Renal cortical epithelial cell (primary cell): ENCODE results near the gene DCLK2. TPM values are rescaled to one million over a fixed set of nuclear protein-coding genes. Genes with fewer than 3 reads are reported as not detected.
A peak's percentile ranks its signal among the peaks of the same experiment; 100 is the strongest.

Experiments used
- DNase-seq: peaks from one replicate; pipeline ENCODE4 v3.0.0-alpha.2; 2011; ENCODE audit warnings: low read depth
- total RNA-seq: library from RNA; depleted of rRNA; stranded (reverse); fragments of >200 nt; gene quantifications from 2 replicates; pipeline ENCODE4 v1.2.3, GENCODE V29; 2014

The DCLK2 gene
- total RNA-seq, 1 donor from 2014 or later, result 2.7 TPM

DNA sequence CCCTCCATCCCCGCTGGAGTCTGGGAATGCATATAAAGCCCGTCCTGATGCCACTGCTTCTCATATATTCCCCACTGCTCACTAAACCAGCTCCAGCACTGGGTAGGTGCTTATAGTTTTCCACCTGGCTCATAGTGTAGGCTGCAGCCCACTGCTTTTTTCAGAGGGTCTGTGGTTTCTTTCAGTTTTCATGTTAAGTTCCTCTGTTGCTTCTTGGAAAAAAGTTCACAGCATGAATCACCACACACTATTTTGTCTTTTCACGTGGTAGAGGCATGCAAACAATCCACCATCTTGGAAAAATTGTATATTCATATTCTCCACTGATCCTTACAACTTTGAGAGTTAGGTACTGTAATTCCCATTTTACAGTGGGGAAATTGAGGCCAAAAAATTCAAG is 39.4 kb downstream of the DCLK2 start:
- no peak for DNase-seq

DNA sequence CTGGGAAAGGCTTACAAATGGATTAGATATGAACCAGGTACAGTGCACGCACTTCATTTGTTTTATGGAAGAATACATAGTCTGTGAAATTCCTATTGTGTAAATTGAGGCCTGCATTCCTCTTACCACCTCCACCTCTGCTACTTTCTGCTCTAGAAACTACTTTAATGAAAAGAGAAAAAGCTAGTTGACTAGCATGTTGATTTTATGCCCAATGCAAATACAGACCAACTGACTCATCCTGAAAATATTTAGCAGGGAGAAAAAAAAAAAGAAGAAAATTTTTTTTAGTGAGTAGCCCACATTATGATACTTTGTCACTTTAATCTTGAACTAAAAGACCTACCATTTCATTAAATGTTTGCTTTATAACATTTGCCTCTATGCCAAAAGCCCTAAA is 41.2 kb downstream of the DCLK2 start:
- DNase-seq, result peak; percentile 79

DNA sequence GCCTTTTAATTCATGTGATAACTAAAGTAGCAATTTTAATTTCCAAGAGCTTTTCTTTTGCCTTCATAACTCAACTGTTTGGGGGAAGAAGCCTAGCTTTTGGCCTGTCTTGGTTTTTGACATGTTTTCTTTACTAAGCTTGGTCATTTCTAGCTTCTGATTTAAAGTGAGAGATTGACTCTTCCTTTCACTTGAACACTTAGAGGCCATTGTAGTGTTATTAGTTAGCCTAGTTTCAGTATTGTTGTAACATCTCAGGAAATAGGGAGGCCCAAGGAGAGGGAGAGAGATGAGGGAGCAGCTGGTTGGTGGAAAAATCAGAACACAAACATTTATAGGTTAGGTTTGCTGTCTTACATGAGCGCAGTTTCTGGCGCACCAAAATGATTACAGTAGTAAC is 44.8 kb downstream of the DCLK2 start:
- no peak for DNase-seq

DNA sequence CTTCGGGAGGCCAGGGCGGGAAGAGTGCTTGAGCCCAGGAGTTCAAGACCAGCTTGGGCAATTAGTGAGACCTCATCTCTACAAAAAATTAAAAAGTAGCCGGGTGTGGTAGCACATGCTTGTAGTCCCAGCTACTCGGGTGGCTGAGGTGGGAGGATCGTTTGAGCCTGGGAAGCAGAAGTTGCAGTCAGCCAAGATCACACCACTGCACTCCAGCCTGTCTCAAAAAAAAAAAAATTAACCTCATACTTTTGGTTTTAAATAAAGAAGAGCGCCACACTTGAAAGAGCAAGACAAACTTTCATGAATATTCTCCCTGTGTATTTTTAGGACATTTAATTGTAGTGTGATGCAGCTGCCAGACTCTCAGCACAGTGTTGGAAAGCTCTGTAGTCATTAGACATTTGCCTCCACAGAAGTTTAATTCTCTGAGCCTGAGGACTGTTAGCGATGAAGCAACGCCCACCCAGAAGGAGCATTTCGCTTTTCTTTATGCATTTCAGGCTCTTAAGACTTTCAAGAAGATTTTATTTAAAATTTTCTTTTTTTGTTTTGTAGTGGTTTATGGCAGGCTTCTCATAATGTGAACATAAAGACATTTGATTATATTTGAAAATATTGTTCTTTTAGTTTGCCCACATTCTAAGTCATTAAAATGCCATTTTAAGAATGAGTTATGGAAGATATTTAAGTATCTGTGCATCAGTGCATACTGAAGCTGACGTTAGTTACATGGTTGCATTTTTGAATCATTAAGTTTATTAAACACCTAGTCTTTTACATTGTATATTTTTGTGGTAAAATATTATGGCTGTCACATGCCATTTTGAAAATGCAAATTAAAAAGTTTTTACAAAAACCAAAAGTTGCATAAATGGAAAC is 45.8 kb downstream of the DCLK2 start:
- DNase-seq, result no peak

DNA sequence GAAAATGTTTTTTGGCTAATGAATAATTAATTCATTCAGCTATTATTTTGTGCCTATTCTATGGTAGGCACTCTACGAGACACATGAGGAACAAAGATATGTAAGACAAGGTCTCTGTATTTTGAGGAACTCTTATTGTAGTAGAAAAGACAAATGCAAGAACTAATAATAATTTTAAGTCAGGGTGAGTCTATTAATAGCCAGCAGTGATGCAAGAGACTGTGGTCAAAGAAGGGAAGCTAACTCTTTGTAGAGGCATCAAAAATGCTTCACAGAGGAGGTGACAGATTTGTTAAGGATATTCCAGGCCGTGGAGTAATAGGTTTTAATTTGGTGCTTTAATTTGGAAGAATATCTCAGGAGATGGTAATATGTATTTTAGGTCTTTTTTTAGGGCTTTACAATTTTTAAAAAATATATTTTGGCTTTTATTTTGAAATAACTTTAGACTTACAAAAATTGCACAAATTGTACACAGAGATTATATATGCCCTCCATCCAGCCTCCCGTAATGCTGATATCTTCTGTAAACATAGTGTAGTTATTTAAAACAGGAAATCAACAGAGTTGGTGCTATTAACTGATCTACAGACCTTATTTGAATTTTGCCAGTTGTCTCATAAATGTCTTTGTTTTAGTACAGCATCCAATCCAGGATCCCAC is 48.1 kb downstream of the DCLK2 start:
- no peak for DNase-seq

DNA sequence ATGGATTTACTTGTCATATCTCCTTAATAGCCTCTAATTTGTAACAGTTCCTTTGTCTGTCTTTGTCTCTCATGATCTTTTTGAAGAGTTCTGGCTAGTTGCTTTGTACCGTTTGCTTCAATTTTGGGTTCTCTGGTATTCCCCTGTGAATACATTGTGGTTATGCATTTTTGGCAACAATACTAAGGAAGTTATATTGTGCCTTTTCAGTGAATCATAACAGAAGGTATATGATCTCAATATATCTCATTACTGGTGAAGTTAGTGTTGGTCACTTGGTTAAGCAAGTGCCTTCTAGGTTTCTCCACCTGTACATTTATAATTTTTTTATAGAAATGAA is 48.6 kb downstream of the DCLK2 start:
- DNase-seq, result no peak

DNA sequence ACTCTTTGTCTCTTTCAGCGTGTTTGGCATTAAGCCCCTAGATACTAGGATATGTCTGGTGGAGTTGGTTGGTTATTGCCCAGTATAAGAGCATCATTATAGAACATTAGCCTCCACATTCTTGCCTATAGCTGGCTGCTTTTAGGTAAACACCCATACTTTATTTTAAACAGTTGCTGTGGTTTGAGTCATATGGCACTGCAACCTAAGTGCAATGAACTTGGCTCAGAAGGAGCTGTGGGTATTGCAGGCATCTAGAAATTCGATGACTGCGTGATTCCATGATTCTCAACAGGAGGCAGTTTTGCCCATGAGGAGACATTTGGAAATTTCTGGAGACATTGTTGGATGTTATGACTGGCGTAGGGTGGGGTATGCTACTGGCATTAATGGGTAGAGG is 49.5 kb downstream of the DCLK2 start:
- no peak for DNase-seq

DNA sequence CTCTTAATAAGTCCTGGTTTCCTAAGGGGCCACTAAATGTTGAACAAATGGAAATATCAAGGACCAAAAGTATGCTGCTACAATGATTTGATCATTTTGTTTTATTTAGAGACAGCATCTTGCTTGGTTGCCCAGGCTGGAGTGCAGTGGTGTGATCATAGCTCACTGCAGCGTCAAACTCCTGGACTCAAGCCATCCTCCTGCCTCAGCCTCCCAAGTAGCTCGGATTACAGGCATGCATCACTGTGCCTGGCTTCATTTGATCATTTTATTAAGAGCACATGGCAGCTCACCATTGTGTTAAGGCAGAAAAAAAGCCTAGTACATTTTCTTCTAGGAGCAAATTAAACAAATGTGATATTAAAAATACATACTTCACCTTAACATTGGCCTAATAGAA is 52.7 kb downstream of the DCLK2 start:
- no peak for DNase-seq

DNA sequence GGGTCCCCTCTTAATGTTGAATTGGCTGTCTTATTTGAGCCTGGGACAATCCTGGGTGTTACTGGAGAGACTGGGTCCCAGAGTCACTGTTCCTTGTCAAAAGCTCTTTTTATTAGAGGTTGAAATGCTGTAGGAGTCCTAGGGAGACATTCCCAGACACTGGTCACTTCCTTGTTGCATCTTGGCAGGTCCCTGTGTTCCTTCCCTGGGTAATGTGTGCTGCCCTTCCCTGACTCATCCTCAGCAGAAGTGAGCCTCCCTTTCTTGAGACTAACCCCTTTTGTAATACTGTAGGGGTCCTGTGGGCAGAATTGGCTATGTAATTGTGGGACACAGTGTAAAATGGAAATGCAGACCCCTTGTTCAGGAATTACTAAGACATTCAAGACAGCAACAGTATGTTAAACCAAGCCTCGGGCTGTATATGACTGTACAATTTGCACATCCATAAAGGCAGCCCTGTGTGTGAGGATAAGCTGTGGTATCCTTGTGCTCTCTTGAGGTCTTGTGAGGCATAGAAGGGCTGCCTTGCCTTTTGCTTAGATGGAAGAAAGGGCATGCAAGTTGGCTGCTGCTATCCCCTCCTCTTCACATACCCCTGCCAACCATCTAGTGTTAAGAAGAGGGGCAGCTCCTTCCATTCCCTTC is 53.5 kb downstream of the DCLK2 start:
- DNase-seq, result no peak

DNA sequence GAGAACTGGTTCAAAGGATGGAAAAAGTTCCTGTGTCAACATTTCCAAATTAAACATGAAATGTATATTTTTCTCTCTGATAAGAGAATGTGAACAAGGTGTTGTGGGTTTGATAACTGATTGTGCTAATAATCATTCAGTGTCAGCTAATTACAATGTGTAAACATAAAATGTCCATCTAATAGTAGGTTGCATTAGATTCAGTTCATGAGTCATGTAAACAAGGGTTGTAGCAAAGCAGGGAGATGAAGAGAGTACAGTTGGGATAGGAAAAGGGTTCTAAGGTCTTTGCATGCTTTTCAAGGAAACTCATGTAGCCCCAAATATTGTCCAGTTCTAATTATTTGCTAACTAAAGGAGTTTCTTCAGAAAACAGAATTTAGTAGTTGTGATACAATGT is 55.4 kb downstream of the DCLK2 start:
- DNase-seq, result no peak

DNA sequence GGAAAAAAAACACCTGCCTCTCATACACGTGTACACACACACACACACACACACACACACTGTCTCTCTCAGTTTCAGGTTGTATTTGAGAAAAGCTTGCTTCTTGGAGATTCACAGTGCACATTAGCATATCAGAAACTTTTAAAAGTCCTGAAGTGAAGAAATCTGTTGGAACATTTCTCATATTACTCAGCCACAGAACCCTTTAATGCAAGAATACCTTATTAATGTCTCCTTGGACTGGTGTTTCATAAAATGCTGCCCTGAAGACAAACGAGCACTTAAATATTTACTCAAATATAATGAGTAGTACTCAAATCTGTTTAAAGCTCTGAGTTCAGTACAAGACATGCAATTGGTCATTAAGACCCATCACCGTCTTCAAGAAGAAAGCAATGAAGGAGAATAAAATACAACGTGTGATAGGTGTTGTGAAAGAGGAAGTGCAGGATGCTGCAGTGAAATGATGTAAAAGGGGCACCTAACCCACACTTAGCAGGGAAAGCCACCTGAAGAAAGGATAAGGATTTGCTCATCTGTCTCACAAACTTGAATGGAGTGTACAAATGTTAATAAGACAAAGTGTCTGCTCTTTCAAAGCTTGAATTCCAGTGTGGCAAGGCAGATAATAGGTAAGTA is 57.0 kb downstream of the DCLK2 start:
- no peak for DNase-seq

DNA sequence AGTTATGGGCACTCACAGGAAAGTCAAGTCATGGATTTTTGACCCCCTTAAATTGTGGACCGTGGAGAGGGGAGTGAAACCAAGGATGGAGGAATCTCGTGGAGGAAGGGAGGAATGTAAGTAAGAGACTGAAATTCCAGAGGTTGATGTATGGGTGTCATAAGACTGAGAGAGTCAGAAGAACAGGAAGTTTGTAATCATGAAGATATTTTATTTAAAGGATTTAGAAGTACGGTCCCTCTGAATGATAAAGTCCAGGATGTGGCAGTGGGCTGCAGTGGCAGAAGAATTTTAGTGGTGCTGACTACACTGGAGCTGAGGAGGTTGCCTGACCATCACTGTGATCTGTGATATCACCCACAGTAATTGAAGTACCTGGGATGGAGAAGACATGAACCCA is 57.8 kb downstream of the DCLK2 start:
- no peak for DNase-seq

DNA sequence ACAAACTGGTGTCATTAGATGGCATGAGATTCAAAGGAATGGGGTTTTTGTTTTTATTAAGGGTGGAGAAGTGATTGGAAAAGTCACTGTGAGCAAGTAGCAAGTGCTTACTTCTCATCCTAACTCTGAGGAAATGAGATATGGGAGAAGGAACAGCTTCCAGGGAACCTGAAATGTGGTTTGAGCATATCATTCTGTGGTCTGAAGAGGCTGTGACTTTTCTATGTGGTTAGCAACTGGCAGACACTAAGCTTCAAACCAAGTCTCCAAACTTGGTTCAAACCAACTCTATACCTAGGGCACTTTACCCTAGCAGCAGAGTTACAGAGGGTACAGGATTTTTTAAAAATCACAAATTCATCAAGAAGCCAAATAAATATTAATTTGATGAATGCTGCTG is 58.2 kb downstream of the DCLK2 start:
- DNase-seq, result peak; percentile 37

DNA sequence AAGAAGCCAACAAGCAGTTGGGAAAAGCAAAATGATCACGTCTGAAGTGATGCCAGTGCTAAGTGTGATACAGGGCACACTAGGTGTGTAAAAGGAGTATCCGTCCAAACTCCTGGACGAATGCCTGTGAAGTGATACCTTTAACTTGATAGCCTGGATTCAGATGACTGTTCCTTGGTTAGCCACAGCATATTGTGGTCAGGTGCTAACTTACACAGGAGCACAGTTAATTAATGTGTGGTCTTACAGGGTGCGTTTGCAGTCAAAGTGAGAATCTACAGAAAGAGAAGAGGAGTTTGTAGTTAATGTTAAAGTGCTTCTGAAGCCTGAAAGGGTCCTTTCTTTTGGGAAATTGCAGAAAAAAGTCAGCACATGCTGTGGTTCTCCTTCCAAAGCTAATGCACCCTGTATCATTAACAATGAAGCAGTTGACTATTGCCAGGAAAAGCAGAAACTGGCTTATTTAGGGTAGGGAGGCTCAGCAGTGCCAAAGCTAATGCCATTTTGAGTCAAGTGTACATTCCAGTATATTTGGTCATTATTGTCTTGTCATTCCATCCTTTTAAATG is 61.1 kb downstream of the DCLK2 start:
- DNase-seq, result peak; percentile 63

DNA sequence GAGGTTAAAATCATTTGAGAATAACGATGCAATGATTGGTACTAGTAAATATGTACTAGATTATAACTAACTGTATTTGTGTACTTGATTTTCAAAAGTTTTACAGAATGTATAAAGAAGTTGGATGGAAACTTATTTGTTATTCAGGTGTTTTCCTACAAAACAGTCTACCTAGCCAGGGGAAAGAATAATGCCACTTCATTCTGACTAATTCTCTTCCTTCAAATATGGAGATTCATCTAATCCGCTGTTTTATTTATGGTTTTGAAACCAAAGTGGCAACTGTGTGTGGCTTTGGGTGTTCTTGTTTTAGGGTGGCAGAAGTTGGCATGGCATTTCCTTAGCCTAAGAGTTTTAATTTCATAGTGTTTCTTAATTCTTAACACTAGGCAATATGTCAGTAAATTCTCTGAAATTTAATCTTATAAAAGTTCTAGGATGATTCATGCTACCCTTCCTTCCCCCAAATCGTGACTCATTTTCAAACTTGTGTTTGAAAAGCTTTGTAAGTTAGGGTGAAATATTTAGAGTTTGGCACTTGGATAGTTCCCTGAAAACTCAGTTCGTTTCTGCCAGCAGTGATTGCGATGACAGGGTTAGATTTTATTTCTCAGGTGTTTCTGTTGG is 62.6 kb downstream of the DCLK2 start:
- peak; percentile 63 for DNase-seq

DNA sequence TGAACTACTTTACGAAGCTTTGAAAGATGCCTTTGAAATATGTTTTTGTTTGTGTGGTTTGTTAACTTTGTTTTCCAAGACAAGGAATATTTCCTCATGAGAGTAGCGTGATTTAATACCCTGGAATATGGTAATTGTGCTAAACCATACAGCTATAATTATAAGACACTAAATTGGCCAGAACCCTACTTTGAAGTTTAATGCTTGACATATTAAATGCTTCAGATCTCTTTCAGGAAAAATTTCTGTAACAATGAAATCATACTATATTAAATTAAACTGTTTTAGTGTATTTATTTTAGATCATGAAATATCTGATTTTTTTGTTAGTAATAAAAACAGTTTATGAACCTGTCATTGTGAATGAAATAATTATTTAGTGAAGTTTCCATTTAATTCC is 63.5 kb downstream of the DCLK2 start:
- DNase-seq, result no peak

DNA sequence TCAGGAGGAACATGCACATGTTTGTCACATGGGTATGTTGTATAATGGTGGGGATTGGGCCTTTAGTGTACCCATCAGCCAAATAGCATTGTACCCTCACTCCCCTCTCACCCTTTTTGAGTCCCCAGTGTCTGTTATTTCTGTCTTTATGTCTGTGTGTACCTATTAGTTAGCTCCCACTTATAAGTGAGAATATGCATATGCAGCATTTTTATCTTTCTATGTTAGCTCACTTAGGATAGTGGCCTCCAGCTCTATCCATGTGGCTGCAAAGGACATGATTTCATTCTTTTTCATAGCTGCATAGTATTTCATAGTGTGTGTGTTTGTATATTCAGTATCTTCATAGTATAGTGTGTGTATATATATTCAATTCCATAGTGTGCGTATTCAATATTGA is 64.6 kb downstream of the DCLK2 start:
- DNase-seq, result no peak

DNA sequence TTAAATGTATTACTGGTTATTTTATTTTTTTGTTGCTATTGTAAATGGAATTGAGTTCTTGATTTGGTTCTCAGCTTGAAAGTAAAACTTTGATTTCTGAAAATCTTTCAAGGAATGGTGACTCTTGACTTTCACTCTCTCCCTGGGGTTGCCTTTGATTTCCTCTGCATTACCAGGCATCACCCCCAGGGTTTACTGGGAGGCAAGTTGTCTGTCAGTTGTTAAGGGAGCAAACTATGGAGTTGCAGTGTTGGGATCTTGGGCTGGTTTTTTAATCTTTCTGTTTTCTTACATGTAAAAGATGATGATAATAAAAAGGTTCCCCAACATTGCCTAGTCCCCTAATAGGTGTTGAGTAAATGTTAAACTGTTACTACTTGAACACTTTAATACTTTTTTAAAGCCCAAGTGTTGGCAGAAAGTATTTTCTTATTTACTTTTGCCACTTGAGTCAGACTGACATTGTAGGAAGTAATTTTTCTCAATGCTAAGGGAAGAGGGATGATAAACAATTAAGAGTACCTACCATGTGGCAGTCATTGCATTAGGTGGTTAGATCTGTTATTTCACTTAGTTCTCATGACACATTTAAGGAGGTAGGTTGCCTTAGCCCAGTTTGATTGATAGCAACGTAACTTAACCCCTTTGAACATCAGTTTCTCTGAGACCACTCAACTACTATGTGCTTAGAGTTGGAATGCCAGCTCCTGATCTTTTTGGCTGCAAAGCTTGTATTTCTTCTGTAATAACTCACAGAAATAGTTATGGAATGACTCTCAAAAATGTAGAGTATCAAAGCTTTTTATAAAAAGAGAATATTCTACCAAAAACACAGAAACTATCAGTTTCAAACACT is 67.1 kb downstream of the DCLK2 start:
- DNase-seq, result no peak

DNA sequence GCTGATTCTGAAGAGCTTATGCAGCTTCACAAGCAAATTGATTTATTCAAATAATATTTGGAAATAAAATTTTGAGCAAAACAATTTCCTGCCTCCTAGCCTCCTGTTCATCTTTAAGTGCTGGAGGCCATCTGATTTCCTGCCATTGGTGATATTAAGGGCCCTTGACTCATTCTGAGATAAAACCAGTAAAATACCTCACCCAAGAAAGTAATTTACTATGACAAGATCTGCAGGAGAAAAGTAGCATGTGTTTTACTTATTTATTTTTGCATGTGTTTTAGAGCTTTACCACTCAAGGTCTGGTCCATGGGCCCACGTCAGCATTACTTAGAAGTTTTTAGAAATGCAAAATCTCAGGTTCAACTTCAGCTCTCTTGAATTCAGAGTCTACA is 67.7 kb downstream of the DCLK2 start:
- DNase-seq, result no peak

DNA sequence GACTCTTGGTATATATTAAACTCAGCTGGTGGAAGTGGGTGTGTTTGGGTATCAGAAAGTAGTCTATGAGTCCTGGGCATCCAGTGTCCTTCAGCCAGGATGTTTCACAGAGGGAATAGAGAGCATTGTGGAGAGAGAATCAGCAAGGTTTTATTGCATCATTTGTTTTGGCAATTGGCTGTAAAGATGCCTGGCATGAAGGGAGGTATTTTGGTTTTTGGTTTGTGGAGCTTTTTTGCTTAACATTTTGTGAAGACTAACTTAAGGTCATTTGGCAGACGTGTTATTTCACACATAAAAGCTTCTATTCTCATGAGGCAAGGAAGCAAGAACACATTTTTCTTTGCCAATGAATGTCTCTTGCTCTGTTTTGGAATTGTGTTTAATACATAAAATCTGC is 71.1 kb downstream of the DCLK2 start:
- DNase-seq, result no peak

DNA sequence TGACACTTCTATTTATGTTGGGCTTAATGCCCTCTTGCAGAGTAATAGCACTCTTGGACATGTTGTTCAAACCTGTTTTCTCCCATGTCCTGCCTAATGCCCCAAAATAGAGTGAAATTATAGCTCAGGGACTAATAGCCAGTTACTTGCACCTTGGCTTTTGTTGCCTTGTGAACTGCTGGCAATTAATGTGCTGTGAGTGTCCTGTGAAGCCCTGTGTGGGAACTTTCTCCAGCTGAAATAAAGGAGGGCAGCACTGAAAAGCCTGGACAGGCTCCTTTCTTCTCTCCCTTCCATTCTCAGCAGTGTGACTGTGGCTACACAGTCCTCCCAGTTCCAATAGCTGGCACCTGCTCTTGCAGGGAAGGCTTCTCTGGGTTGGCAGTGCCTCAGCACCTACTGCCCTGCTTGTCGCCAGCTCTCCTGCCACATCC is 72.4 kb downstream of the DCLK2 start:
- DNase-seq, result no peak
